ENCODE results near the gene PRKCA. TPM values are rescaled to one million over a fixed set of nuclear protein-coding genes. Genes with fewer than 3 reads are reported as not detected.

PRKCA gene
- total RNA-seq, 1 donor from 2014 or later, result 16.4 TPM

- no peaks in the 10 kb centered on the region for H3K4me1 Mint-ChIP-seq (ENCODE audit: low read depth)
- no peak overlapping the region for H3K27ac Mint-ChIP-seq
- H3K9me3 Mint-ChIP-seq (ENCODE audit: low read depth), result no peaks in the 10 kb centered on the region
- no peak overlapping the region for H3K4me3 Mint-ChIP-seq (ENCODE audit: low read depth)
- TF ChIP-seq CTCF (IDR thresholded peaks at IDR 0.05; ENCODE audit: unreplicated experiment), result no peak
- no peaks in the 10 kb centered on the region for H3K36me3 Mint-ChIP-seq (ENCODE audit: insufficient read depth)
- peaks cover 6% of the 10 kb centered on the region for H3K27me3 Mint-ChIP-seq
- DNase-seq (ENCODE audit: low spot score, unreplicated experiment), result no peak
Observed at GRCh38 chr17:66858226-66859083, 556.0 kb downstream of the PRKCA start.

- H3K36me3 Mint-ChIP-seq (ENCODE audit: insufficient read depth), result no peaks in the 10 kb centered on the region
- H3K9me3 Mint-ChIP-seq (ENCODE audit: low read depth), result no peaks in the 10 kb centered on the region
- TF ChIP-seq CTCF (IDR thresholded peaks at IDR 0.05; ENCODE audit: unreplicated experiment), result no peak
- H3K4me1 Mint-ChIP-seq (ENCODE audit: low read depth), result no peaks in the 10 kb centered on the region
- no peak overlapping the region for H3K27ac Mint-ChIP-seq
- H3K4me3 Mint-ChIP-seq (ENCODE audit: low read depth), result no peak overlapping the region
- peaks cover 6% of the 10 kb centered on the region for H3K27me3 Mint-ChIP-seq
- DNase-seq (ENCODE audit: low spot score, unreplicated experiment), result no peak
Observed at GRCh38 chr17:66859353-66859752, 556.9 kb downstream of the PRKCA start.

- no peaks in the 10 kb centered on the region for H3K9me3 Mint-ChIP-seq (ENCODE audit: low read depth)
- H3K4me1 Mint-ChIP-seq (ENCODE audit: low read depth), result no peaks in the 10 kb centered on the region
- no peak overlapping the region for H3K27ac Mint-ChIP-seq
- no peak for DNase-seq (ENCODE audit: low spot score, unreplicated experiment)
- peaks cover 6% of the 10 kb centered on the region for H3K27me3 Mint-ChIP-seq
- H3K36me3 Mint-ChIP-seq (ENCODE audit: insufficient read depth), result no peaks in the 10 kb centered on the region
- H3K4me3 Mint-ChIP-seq (ENCODE audit: low read depth), result no peak overlapping the region
- TF ChIP-seq CTCF (IDR thresholded peaks at IDR 0.05; ENCODE audit: unreplicated experiment), result no peak
Observed at GRCh38 chr17:66860204-66860603, 557.8 kb downstream of the PRKCA start.

Small RNA genes lying within 50 kb of the gene (microRNA-seq; reads per million reads assigned to microRNA genes)
- gene MIR634 (ENCODE audit: borderline number of aligned reads, unreplicated experiment), result not detected

Other genes starting within 250 kb of the PRKCA start
- gene CEP112, start 110.5 kb upstream of the PRKCA start, total RNA-seq, result 24.3 and 24.5 TPM in 2 replicates
- 0.27 and 0.57 TPM in 2 replicates for gene APOH, start 73.2 kb upstream of the PRKCA start, total RNA-seq

Data from progenitor cell of endocrine pancreas (in vitro differentiated cells).